Liver (tissue), 3 donors: Measurements from ENCODE around the gene SPOP.

ENCODE experiments used
- ATF3 ChIP-seq: IDR thresholded peaks from 2 replicates; pipeline ENCODE4 v1.6.1; 2016; ENCODE audit warnings: antibody characterized with exemption
- CTCF ChIP-seq: fragments of 150-350 bp; IDR thresholded peaks from 2 replicates; pipeline ENCODE4 v1.5.1; 2017; ENCODE audit warnings: improper control_type of control experiment, low read depth, low read length; ENCODE audit not compliant: missing input control
- FOXA2 ChIP-seq: IDR thresholded peaks from 2 replicates; pipeline ENCODE4 v1.6.1; 2016; ENCODE audit warnings: antibody characterized with exemption
- HNF4A ChIP-seq, 2 donors: conservative IDR thresholded peaks; 2 replicates each; pipeline ENCODE4 v1.6.1; 2016; ENCODE audit warnings: antibody characterized with exemption in 2 of 2, mild to moderate bottlenecking in 2 of 2
- JUND ChIP-seq, 2 donors: IDR thresholded peaks; 2 replicates each; pipeline ENCODE4 v1.6.1; 2016; ENCODE audit warnings: antibody characterized with exemption in 2 of 2
- RAD21 ChIP-seq, 2 donors: IDR thresholded peaks; 2 replicates each; pipeline ENCODE4 v1.6.1; 2016; ENCODE audit warnings: antibody characterized with exemption in 2 of 2, mild to moderate bottlenecking in 2 of 2
- RXRA ChIP-seq, 2 donors: IDR thresholded peaks; 2 replicates each; pipeline ENCODE4 v1.6.1; 2017 to 2018; ENCODE audit warnings: antibody characterized with exemption in 2 of 2, mild to moderate bottlenecking in 1 of 2
- TAF1 ChIP-seq: conservative IDR thresholded peaks from 2 replicates; pipeline ENCODE4 v1.6.1; 2016; ENCODE audit warnings: antibody characterized with exemption, mild to moderate bottlenecking
- YY1 ChIP-seq: IDR thresholded peaks from 2 replicates; pipeline ENCODE4 v1.6.1; 2016; ENCODE audit warnings: antibody characterized with exemption, mild to moderate bottlenecking
- TF ChIP-seq, protein P1 (sequence below): IDR thresholded peaks from 2 replicates; pipeline ENCODE4 v1.6.1; 2016; ENCODE audit warnings: antibody characterized with exemption
- donor health status: healthy.
- donor health status: healthy.

- TF ChIP-seq CTCF (no peak), JUND (IDR thresholded peaks at IDR 0.05) (no peak), TAF1 (no peak), FOXA2 (no peak), YY1 (no peak), ATF3 (no peak), HNF4A (conservative IDR thresholded peaks at IDR 0.05) (no peak), RAD21 (IDR thresholded peaks at IDR 0.05) (no peak), RXRA (IDR thresholded peaks at IDR 0.05) (no peak)
- TF ChIP-seq, protein P1, sequence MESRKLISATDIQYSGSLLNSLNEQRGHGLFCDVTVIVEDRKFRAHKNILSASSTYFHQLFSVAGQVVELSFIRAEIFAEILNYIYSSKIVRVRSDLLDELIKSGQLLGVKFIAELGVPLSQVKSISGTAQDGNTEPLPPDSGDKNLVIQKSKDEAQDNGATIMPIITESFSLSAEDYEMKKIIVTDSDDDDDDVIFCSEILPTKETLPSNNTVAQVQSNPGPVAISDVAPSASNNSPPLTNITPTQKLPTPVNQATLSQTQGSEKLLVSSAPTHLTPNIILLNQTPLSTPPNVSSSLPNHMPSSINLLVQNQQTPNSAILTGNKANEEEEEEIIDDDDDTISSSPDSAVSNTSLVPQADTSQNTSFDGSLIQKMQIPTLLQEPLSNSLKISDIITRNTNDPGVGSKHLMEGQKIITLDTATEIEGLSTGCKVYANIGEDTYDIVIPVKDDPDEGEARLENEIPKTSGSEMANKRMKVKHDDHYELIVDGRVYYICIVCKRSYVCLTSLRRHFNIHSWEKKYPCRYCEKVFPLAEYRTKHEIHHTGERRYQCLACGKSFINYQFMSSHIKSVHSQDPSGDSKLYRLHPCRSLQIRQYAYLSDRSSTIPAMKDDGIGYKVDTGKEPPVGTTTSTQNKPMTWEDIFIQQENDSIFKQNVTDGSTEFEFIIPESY, result no peak
Measured at GRCh38 chr17:49597928-49598655, 79.8 kb downstream of the SPOP start.
